K562 (cell line): Measurements from ENCODE around the gene SLC26A2. TPM values are rescaled to one million over a fixed set of nuclear protein-coding genes. Genes with fewer than 3 reads are reported as not detected.
A peak's percentile ranks its signal among the peaks of the same experiment; 100 is the strongest.

Experiments
- ARHGAP35 ChIP-seq: fragments of 450-650 bp; IDR thresholded peaks from 2 replicates; pipeline ENCODE4 v1.6.1; 2018; ENCODE audit not compliant: partially characterized antibody
- HSF4 ChIP-seq: fragments of 250-450 bp; sonication (Bioruptor Pico); IDR thresholded peaks from 2 replicates; pipeline ENCODE4 v2.1.2; 2022; ENCODE audit warnings: mild to moderate bottlenecking, moderate library complexity, borderline replicate concordance
- KDM4B ChIP-seq, 2 experiments: fragments of 450-650 bp in 1 of 2; sonication (generic) in 1 of 2; IDR thresholded peaks; 2 replicates each; pipeline ENCODE4 v1.6.1; 2016 to 2017; ENCODE audit warnings: borderline replicate concordance in 2 of 2, antibody characterized with exemption in 1 of 2, low read depth in 1 of 2, mild to moderate bottlenecking in 1 of 2
- MCM3 ChIP-seq: fragments of 450-650 bp; IDR thresholded peaks from 2 replicates; pipeline ENCODE4 v1.6.1; 2016
- NCOA1 ChIP-seq: fragments of 450-650 bp; IDR thresholded peaks from 2 replicates; pipeline ENCODE4 v1.6.1; 2016; ENCODE audit warnings: low read depth
- POLR2B ChIP-seq: fragments of 450-650 bp; IDR thresholded peaks from 2 replicates; pipeline ENCODE4 v1.6.1; 2018; ENCODE audit warnings: low read depth; ENCODE audit not compliant: partially characterized antibody
- SAFB ChIP-seq: fragments of 200-400 bp; formaldehyde crosslinking; IDR thresholded peaks from 2 replicates; pipeline ENCODE4 v1.6.1; 2017; ENCODE audit warnings: low read depth, low read length, borderline replicate concordance
- SLC30A9 ChIP-seq: fragments of 250-450 bp; sonication (Bioruptor Pico); IDR thresholded peaks from 2 replicates; pipeline ENCODE4 v1.8.0; 2022; ENCODE audit warnings: mild to moderate bottlenecking, moderate library complexity
- STAT5B ChIP-seq: fragments of 250-450 bp; sonication (Bioruptor Pico); IDR thresholded peaks from 2 replicates; pipeline ENCODE4 v1.8.0; 2021; ENCODE audit warnings: mild to moderate bottlenecking, inconsistent platforms
- TBP ChIP-seq: optimal IDR thresholded peaks from 2 replicates; pipeline ENCODE3; 2011; ENCODE audit warnings: low read depth, low read length, improper control_type of control experiment
- TRIM24 ChIP-seq, 2 experiments: fragments of 450-650 bp; IDR thresholded peaks; 2 replicates each; pipeline ENCODE4 v1.6.1; 2016
- ZNF695 ChIP-seq: fragments of 450-650 bp; formaldehyde crosslinking; IDR thresholded peaks from 2 replicates; pipeline ENCODE4 v1.4.0; 2020; ENCODE audit warnings: mild to moderate bottlenecking, moderate library complexity
- ZNF830 ChIP-seq: fragments of 250-450 bp; sonication (Bioruptor Pico); IDR thresholded peaks from 2 replicates; pipeline ENCODE4 v1.5.0; 2021; ENCODE audit warnings: mild to moderate bottlenecking
- polyA plus RNA-seq, 8 experiments: library from polyadenylated mRNA; depleted of rRNA in 4 of 8; stranded (reverse) in 5 of 8; unstranded in 3 of 8; fragments of >200 nt; fragmentation: Nextera tagmentation in 2 of 8; fragmentation: Illumina TruSeq in 1 of 8; extraction: Ambion mirVana in 2 of 8; extraction: Trizol in 1 of 8; gene quantifications; 2 replicates each; pipeline versions ENCODE4 v1.2.1 to v1.2.3, GENCODE V29; 2011 to 2014; ENCODE audit warnings: inconsistent platforms in 1 of 8, missing spikeins in 1 of 8
- total RNA-seq, 7 experiments: library from RNA; depleted of rRNA in 6 of 7; stranded (reverse); fragments of >200 nt in 6 of 7; fragmentation: Illumina TruSeq in 2 of 7; extraction: Trizol in 2 of 7; gene quantifications; 2 replicates each; pipeline versions ENCODE4 v1.2.1 to v1.2.3, GENCODE V29; 2011 to 2021; ENCODE audit warnings: low replicate concordance in 1 of 7
- TF ChIP-seq, protein P1 (sequence below): fragments of 250-450 bp; sonication (Bioruptor Pico); IDR thresholded peaks from 2 replicates; pipeline ENCODE4 v1.8.0; 2021; ENCODE audit warnings: mild to moderate bottlenecking, moderate library complexity
- TF ChIP-seq, protein P2 (sequence below): fragments of 450-650 bp; formaldehyde crosslinking; IDR thresholded peaks from 2 replicates; pipeline ENCODE4 v1.4.0; 2022; ENCODE audit warnings: missing genetic modification characterization
- TF ChIP-seq, protein P3 (sequence below): fragments of 450-650 bp; formaldehyde crosslinking; conservative IDR thresholded peaks from 2 replicates; pipeline ENCODE4 v1.4.0; 2022; ENCODE audit warnings: mild to moderate bottlenecking, missing genetic modification characterization
- TF ChIP-seq, protein P4 (sequence below): conservative IDR thresholded peaks from 2 replicates; pipeline ENCODE4 v1.6.1; 2011; ENCODE audit warnings: low read depth, mild to moderate bottlenecking, low read length; ENCODE audit not compliant: control insufficient read depth
- TF ChIP-seq, protein P5 (sequence below): sonication (generic); formaldehyde crosslinking; IDR thresholded peaks from 2 replicates; pipeline ENCODE4 v1.8.0; 2022; ENCODE audit warnings: mild to moderate bottlenecking, missing genetic modification reagents
- TF ChIP-seq, protein P6 (sequence below): IDR thresholded peaks from 2 replicates; pipeline ENCODE4 v1.6.1; 2011; ENCODE audit warnings: borderline replicate concordance, low read depth, mild to moderate bottlenecking, moderate library complexity, low read length; ENCODE audit not compliant: insufficient read depth, poor library complexity, severe bottlenecking

SLC26A2 gene
- total and polyA plus RNA-seq, 9 of the 15 experiments (the other 6 are each of a cell fraction or from before 2014, with no cell fraction given): 1.1 to 6.3 (median 3.6) TPM

DNA sequence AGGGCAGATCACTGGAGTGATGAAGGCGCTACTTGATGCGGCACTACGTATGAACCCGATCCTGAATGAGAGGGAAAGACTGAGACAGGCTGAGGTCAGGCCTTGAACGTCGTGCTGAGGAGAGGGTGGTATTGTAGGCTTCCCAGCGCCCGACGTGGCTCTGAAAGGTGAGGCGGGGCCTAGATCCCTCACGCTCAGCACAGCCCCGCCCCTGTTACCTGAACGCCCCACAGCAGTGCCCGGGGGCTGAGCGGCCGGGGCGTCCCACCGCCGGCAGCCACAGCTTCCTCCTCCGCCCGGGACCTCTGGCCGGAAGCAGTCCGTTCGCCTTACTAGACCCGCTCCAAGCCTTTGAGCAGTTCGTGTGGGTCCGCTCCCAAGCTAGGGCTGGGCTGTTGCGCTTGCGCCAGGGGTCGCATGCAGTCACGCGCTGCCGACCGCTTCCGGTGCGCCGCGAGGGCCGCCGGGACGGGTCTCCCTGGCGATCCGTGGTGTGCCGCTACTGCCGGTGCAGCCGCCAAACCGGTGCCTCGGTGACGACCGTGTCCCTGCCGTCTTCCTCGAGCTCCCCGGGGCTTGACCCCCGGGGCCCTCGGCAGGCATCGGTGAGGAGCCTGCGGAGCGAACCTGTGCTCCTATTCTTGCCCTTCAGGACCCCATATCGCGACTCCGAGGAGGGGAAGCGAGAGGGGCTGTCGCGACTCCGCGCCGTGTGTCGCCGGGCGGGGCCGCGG is 39.9 kb downstream of the SLC26A2 start, which contains the start of the genes HMGXB3 and TIGD6 (continued):
- TF ChIP-seq KDM4B (IDR thresholded peaks at IDR 0.05; ENCODE audit: borderline replicate concordance in 2 of 2, low read depth in 1 of 2) (no peak; a peak in 2 of 4 replicates), HSF4 (CRISPR knock-in tag) (no peak), ARHGAP35 (no peak), TBP (peak; percentile 82), SLC30A9 (no peak), POLR2B (peak; percentile 71), SAFB (no peak), NCOA1 (peak; percentile 96), TRIM24 (IDR thresholded peaks at IDR 0.05) (peak in 1 of 2 experiments; percentile 96; a peak in 2 of 4 replicates), STAT5B (no peak), ZNF830 (CRISPR knock-in tag) (0 out of 2 replicates have a peak, but pooled peaks have one; percentile 8), MCM3 (no peak), ZNF695 (CRISPR knock-in tag) (no peak)
- TF ChIP-seq, protein P1, sequence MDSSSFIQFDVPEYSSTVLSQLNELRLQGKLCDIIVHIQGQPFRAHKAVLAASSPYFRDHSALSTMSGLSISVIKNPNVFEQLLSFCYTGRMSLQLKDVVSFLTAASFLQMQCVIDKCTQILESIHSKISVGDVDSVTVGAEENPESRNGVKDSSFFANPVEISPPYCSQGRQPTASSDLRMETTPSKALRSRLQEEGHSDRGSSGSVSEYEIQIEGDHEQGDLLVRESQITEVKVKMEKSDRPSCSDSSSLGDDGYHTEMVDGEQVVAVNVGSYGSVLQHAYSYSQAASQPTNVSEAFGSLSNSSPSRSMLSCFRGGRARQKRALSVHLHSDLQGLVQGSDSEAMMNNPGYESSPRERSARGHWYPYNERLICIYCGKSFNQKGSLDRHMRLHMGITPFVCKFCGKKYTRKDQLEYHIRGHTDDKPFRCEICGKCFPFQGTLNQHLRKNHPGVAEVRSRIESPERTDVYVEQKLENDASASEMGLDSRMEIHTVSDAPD (CRISPR knock-in tag): no peak
- TF ChIP-seq, protein P2, sequence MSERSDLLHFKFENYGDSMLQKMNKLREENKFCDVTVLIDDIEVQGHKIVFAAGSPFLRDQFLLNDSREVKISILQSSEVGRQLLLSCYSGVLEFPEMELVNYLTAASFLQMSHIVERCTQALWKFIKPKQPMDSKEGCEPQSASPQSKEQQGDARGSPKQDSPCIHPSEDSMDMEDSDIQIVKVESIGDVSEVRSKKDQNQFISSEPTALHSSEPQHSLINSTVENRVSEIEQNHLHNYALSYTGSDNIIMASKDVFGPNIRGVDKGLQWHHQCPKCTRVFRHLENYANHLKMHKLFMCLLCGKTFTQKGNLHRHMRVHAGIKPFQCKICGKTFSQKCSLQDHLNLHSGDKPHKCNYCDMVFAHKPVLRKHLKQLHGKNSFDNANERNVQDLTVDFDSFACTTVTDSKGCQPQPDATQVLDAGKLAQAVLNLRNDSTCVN (CRISPR knock-in tag): no peak
- TF ChIP-seq, protein P3, sequence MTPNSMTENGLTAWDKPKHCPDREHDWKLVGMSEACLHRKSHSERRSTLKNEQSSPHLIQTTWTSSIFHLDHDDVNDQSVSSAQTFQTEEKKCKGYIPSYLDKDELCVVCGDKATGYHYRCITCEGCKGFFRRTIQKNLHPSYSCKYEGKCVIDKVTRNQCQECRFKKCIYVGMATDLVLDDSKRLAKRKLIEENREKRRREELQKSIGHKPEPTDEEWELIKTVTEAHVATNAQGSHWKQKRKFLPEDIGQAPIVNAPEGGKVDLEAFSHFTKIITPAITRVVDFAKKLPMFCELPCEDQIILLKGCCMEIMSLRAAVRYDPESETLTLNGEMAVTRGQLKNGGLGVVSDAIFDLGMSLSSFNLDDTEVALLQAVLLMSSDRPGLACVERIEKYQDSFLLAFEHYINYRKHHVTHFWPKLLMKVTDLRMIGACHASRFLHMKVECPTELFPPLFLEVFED (CRISPR knock-in tag): no peak
- TF ChIP-seq, protein P4, sequence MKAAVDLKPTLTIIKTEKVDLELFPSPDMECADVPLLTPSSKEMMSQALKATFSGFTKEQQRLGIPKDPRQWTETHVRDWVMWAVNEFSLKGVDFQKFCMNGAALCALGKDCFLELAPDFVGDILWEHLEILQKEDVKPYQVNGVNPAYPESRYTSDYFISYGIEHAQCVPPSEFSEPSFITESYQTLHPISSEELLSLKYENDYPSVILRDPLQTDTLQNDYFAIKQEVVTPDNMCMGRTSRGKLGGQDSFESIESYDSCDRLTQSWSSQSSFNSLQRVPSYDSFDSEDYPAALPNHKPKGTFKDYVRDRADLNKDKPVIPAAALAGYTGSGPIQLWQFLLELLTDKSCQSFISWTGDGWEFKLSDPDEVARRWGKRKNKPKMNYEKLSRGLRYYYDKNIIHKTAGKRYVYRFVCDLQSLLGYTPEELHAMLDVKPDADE: peak; percentile 84
- TF ChIP-seq, protein P5, sequence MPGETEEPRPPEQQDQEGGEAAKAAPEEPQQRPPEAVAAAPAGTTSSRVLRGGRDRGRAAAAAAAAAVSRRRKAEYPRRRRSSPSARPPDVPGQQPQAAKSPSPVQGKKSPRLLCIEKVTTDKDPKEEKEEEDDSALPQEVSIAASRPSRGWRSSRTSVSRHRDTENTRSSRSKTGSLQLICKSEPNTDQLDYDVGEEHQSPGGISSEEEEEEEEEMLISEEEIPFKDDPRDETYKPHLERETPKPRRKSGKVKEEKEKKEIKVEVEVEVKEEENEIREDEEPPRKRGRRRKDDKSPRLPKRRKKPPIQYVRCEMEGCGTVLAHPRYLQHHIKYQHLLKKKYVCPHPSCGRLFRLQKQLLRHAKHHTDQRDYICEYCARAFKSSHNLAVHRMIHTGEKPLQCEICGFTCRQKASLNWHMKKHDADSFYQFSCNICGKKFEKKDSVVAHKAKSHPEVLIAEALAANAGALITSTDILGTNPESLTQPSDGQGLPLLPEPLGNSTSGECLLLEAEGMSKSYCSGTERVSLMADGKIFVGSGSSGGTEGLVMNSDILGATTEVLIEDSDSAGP (CRISPR knock-in tag): no peak
- TF ChIP-seq, protein P6, sequence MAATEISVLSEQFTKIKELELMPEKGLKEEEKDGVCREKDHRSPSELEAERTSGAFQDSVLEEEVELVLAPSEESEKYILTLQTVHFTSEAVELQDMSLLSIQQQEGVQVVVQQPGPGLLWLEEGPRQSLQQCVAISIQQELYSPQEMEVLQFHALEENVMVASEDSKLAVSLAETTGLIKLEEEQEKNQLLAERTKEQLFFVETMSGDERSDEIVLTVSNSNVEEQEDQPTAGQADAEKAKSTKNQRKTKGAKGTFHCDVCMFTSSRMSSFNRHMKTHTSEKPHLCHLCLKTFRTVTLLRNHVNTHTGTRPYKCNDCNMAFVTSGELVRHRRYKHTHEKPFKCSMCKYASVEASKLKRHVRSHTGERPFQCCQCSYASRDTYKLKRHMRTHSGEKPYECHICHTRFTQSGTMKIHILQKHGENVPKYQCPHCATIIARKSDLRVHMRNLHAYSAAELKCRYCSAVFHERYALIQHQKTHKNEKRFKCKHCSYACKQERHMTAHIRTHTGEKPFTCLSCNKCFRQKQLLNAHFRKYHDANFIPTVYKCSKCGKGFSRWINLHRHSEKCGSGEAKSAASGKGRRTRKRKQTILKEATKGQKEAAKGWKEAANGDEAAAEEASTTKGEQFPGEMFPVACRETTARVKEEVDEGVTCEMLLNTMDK: peak; percentile 65
